CD4-positive, alpha-beta T cell (primary cell): ENCODE data around the gene KIF5A. TPM values are rescaled to one million over a fixed set of nuclear protein-coding genes. Genes with fewer than 3 reads are reported as not detected.

Source experiments
- ATAC-seq: fragments of 200-7000 bp; cut with Tn5 transposase; one replicate; pipeline ENCODE4 v1.10.0; 2022; ENCODE audit warnings: mild to moderate bottlenecking; ENCODE audit not compliant: poor library complexity
- CTCF ChIA-PET: fragments of 350-600 bp; sonication (Branson Sonifier 250); formaldehyde crosslinking; loops from one replicate; lab custom pipeline; 2021; ENCODE audit warnings: antibody characterized with exemption, inconsistent platforms; lab: Charles Lee
- POLR2A ChIA-PET: fragments of 350-600 bp; sonication (Branson Sonifier 250); formaldehyde crosslinking; loops from one replicate; lab custom pipeline; 2021; ENCODE audit warnings: antibody characterized with exemption, inconsistent platforms; lab: Charles Lee
- DNase-seq, 14 experiments: peaks; one replicate each; pipeline ENCODE4 v3.0.0-alpha.2; 2013 to 2020; ENCODE audit warnings: mixed read lengths in 2 of 14
- H3K27ac ChIP-seq, 2 donors: one replicate each; pipeline versions ENCODE4 v1.5.1 to v1.7.0; 2013; ENCODE audit warnings: low read length in 2 of 2, low read depth in 1 of 2, mild to moderate bottlenecking in 1 of 2
- H3K27me3 ChIP-seq, 2 experiments: 1 replicate in 1 of 2; 2 replicates in 1 of 2; pipeline versions ENCODE4 v1.6.1 to v1.7.0; 2013; ENCODE audit warnings: low read length in 2 of 2, control low read depth in 1 of 2, mild to moderate bottlenecking in 1 of 2, moderate library complexity in 1 of 2; ENCODE audit not compliant: insufficient read depth in 2 of 2, control insufficient read depth in 1 of 2
- H3K36me3 ChIP-seq: one replicate; pipeline ENCODE4 v1.6.1; 2013; ENCODE audit warnings: low read length, control low read depth; ENCODE audit not compliant: insufficient read depth
- H3K4me1 ChIP-seq: one replicate; pipeline ENCODE4 v1.6.1; 2013; ENCODE audit warnings: low read length, control low read depth; ENCODE audit not compliant: insufficient read depth
- H3K4me3 ChIP-seq: one replicate; pipeline ENCODE4 v1.5.1; 2013; ENCODE audit warnings: mild to moderate bottlenecking, low read length, moderate library complexity
- H3K9me3 ChIP-seq, 2 experiments: 1 replicate in 1 of 2; 2 replicates in 1 of 2; pipeline versions ENCODE4 v1.6.1 to v1.7.0; 2013; ENCODE audit warnings: low read length in 2 of 2, mild to moderate bottlenecking in 2 of 2, control low read depth in 1 of 2, moderate library complexity in 1 of 2; ENCODE audit not compliant: control insufficient read depth in 1 of 2, insufficient read depth in 1 of 2
- H3K27ac Mint-ChIP-seq: one replicate; pipeline ENCODE4 v1.8.0; 2020; ENCODE audit warnings: mixed read lengths
- H3K27me3 Mint-ChIP-seq: one replicate; pipeline ENCODE4 v1.8.0; 2021; ENCODE audit warnings: mixed read lengths
- H3K36me3 Mint-ChIP-seq: one replicate; pipeline ENCODE4 v1.8.0; 2021; ENCODE audit warnings: low read depth, mixed read lengths
- H3K4me1 Mint-ChIP-seq: one replicate; pipeline ENCODE4 v1.8.0; 2021; ENCODE audit warnings: low read depth, mixed read lengths
- H3K4me3 Mint-ChIP-seq: one replicate; pipeline ENCODE4 v1.8.0; 2020; ENCODE audit warnings: mild to moderate bottlenecking, mixed read lengths
- H3K9me3 Mint-ChIP-seq: one replicate; pipeline ENCODE4 v1.8.0; 2020; ENCODE audit warnings: mixed read lengths
- intact Hi-C, 2 experiments: fragments of 100-400 bp; cut with DNase I in 1 of 2; cut with micrococcal nuclease in 1 of 2; formaldehyde crosslinking; loops; one replicate each; pipeline versions ENCODE4 v1.15.1 to v1.9.0; 2023 to 2025; cut with DNase I, micrococcal nuclease
- total RNA-seq, 174 experiments: library from RNA in 2 of 174; stranded (reverse) in 2 of 174; gene quantifications; one replicate each; pipeline ENCODE4 v1.2.3 and lab custom pipeline; 2021 to 2026
- TF ChIP-seq, protein P1 (sequence below): fragments of 200-600 bp; IDR thresholded peaks from one replicate; pipeline ENCODE4 v1.8.0; 2022; ENCODE audit warnings: antibody characterized with exemption, mild to moderate bottlenecking

The KIF5A gene
- total RNA-seq, 2 experiments from 2014 or later: 0.39 to 0.47 TPM

GRCh38 chr12:57528176-57528575 is 21.7 kb upstream of the KIF5A start:
- CTCF ChIA-PET: no interaction called here
- POLR2A ChIA-PET: no interaction called here
- intact Hi-C loops: no loop called here
- TF ChIP-seq, protein P1, sequence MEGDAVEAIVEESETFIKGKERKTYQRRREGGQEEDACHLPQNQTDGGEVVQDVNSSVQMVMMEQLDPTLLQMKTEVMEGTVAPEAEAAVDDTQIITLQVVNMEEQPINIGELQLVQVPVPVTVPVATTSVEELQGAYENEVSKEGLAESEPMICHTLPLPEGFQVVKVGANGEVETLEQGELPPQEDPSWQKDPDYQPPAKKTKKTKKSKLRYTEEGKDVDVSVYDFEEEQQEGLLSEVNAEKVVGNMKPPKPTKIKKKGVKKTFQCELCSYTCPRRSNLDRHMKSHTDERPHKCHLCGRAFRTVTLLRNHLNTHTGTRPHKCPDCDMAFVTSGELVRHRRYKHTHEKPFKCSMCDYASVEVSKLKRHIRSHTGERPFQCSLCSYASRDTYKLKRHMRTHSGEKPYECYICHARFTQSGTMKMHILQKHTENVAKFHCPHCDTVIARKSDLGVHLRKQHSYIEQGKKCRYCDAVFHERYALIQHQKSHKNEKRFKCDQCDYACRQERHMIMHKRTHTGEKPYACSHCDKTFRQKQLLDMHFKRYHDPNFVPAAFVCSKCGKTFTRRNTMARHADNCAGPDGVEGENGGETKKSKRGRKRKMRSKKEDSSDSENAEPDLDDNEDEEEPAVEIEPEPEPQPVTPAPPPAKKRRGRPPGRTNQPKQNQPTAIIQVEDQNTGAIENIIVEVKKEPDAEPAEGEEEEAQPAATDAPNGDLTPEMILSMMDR: no peak
- H3K4me1 Mint-ChIP-seq: peaks cover 15% of the 10 kb centered on the region
- ATAC-seq (no peak), DNase-seq (no peak)
- H3K27me3 Mint-ChIP-seq: no peaks in the 10 kb centered on the region
- Histone ChIP-seq H3K36me3 (peaks cover 87% of the 10 kb centered on the region), H3K9me3 (no peaks in the 10 kb centered on the region), H3K4me1 (peaks cover 33% of the 10 kb centered on the region), H3K27me3 (no peaks in the 10 kb centered on the region), H3K27ac (no peak overlapping the region), H3K4me3 (no peak overlapping the region)
- H3K27ac Mint-ChIP-seq: no peak overlapping the region
- H3K36me3 Mint-ChIP-seq: peaks cover 90% of the 10 kb centered on the region
- H3K9me3 Mint-ChIP-seq: no peaks in the 10 kb centered on the region
- H3K4me3 Mint-ChIP-seq: no peak overlapping the region

DNA sequence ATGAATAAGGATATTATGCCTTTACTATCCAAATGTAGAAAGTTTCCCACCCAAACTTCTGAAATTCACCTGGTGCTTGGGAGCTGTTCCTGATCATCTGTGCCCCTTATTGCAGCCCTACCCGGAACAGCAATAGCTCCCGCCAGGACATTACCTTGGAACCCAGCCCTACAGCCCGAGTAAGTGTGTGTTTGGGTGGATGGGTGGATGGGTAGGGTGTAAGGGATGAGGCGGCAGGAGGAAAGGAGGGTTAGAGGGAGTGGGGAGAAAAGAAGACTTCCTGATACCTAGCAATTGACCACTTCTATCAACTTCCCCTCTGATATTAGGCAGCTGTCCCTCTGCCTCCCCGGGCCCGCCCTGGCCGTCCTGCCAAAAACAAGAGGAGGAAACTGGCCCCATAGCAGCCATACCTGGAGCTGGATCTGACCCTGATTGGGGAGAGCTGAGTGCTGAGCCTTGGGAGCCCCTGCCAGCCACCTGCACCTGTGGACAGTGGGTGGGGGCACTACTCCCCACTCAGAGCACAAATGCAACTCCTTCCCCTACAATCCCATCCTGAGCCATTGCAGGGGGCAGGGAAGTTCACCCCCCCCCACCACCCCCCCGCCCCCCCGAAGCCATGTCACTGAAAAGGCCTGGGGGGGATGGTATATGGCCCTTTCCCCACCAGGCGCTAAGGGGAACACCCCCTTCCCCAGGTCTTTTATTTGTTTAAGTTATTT is 20.9 kb upstream of the KIF5A start:
- H3K27ac ChIP-seq: no peak overlapping the region
- ATAC-seq (no peak), DNase-seq (no peak)
- intact Hi-C loops: no loop called here
- POLR2A ChIA-PET: no interaction called here
- Mint-ChIP-seq H3K9me3 (no peaks in the 10 kb centered on the region), H3K4me3 (no peak overlapping the region), H3K27me3 (no peaks in the 10 kb centered on the region), H3K4me1 (peaks cover 7% of the 10 kb centered on the region), H3K36me3 (peaks cover 90% of the 10 kb centered on the region), H3K27ac (peak overlapping the region; percentile 44)
- H3K4me3 ChIP-seq: no peak overlapping the region
- H3K27me3 ChIP-seq: no peaks in the 10 kb centered on the region
- no peaks in the 10 kb centered on the region for H3K9me3 ChIP-seq
- peaks cover 25% of the 10 kb centered on the region for H3K4me1 ChIP-seq
- TF ChIP-seq, protein P1: no peak
- H3K36me3 ChIP-seq: peaks cover 93% of the 10 kb centered on the region
- CTCF ChIA-PET: no interaction called here

- H3K4me1 ChIP-seq: peaks cover 17% of the 10 kb centered on the region
- Mint-ChIP-seq H3K27me3 (no peaks in the 10 kb centered on the region), H3K27ac (peak overlapping the region; percentile 44), H3K4me3 (no peak overlapping the region), H3K4me1 (no peaks in the 10 kb centered on the region), H3K9me3 (no peaks in the 10 kb centered on the region), H3K36me3 (peaks cover 90% of the 10 kb centered on the region)
- H3K36me3 ChIP-seq: peaks cover 96% of the 10 kb centered on the region
- no peaks in the 10 kb centered on the region for H3K9me3 ChIP-seq
- ChIA-PET CTCF (no interaction called here), POLR2A (no interaction called here)
- intact Hi-C loops: no loop called here
- DNase-seq: no peak
- no peaks in the 10 kb centered on the region for H3K27me3 ChIP-seq
- H3K4me3 ChIP-seq: no peak overlapping the region
- H3K27ac ChIP-seq: no peak overlapping the region
- no peak for ATAC-seq
- TF ChIP-seq, protein P1: no peak
These were observed 20.0 kb upstream of the KIF5A start for GRCh38 chr12:57529831-57530230.
